Measurements from ENCODE around the gene HSD17B1.

Gene HSD17B1

GRCh38 chr17:42566883-42567573 is 14.3 kb downstream of the HSD17B1 start, which contains the start of gene MLX:
MLX (plus strand) TSS chr17:42567100; CDS start chr17:42567125, 25 bp downstream.
- DNase-seq (ENCODE audit: low spot score) = peak; percentile 81

GRCh38 chr17:42568341-42569111 is 15.8 kb downstream of the HSD17B1 start:
- DNase-seq (ENCODE audit: low spot score) = no peak

GRCh38 chr17:42571435-42572225 is 18.9 kb downstream of the HSD17B1 start:
- no peak for DNase-seq (ENCODE audit: low spot score)

GRCh38 chr17:42573095-42573494 is 20.4 kb downstream of the HSD17B1 start:
- no peak for DNase-seq (ENCODE audit: low spot score)

- DNase-seq (ENCODE audit: low spot score) = no peak
Measured at GRCh38 chr17:42574463-42574862, 21.7 kb downstream of the HSD17B1 start.

- no peak for DNase-seq (ENCODE audit: low spot score)
Measured at GRCh38 chr17:42577140-42577531, 24.4 kb downstream of the HSD17B1 start.

- DNase-seq (ENCODE audit: low spot score) = peak; percentile 94
Measured at GRCh38 chr17:42577532-42578281, 25.0 kb downstream of the HSD17B1 start, which contains the start of gene PSMC3IP. PSMC3IP (minus strand) TSS chr17:42577729; CDS start chr17:42577686, 43 bp downstream.

- DNase-seq (ENCODE audit: low spot score) = peak; percentile 78
Measured at GRCh38 chr17:42578282-42578869, 25.7 kb downstream of the HSD17B1 start.

- no peak for DNase-seq (ENCODE audit: low spot score)
Measured at GRCh38 chr17:42579794-42580551, 27.2 kb downstream of the HSD17B1 start.

- no peak for DNase-seq (ENCODE audit: low spot score)
Measured at GRCh38 chr17:42581744-42582270, 29.1 kb downstream of the HSD17B1 start.

GRCh38 chr17:42584880-42585279 is 32.2 kb downstream of the HSD17B1 start:
- no peak for DNase-seq (ENCODE audit: low spot score)

GRCh38 chr17:42585353-42585752 is 32.6 kb downstream of the HSD17B1 start:
- DNase-seq (ENCODE audit: low spot score) = no peak

- no peak for DNase-seq (ENCODE audit: low spot score)
Measured at GRCh38 chr17:42586514-42587230, 33.9 kb downstream of the HSD17B1 start.

GRCh38 chr17:42590886-42591285 is 38.2 kb downstream of the HSD17B1 start:
- DNase-seq (ENCODE audit: low spot score) = no peak

- no peak for DNase-seq (ENCODE audit: low spot score)
Measured at GRCh38 chr17:42591411-42591810, 38.7 kb downstream of the HSD17B1 start.

- DNase-seq (ENCODE audit: low spot score) = no peak
Measured at GRCh38 chr17:42596386-42596785, 43.7 kb downstream of the HSD17B1 start.

- DNase-seq (ENCODE audit: low spot score) = no peak
Measured at GRCh38 chr17:42598905-42599304, 46.2 kb downstream of the HSD17B1 start.

- no peak for DNase-seq (ENCODE audit: low spot score)
Measured at GRCh38 chr17:42603318-42603717, 50.6 kb downstream of the HSD17B1 start.
